Measurements from ENCODE around the gene SART1.
"Not testable (repeated sequence)": the region's sequence is repeated elsewhere in the genome, so short reads cannot be mapped to it uniquely, and the experiment has no call there.

Gene SART1

DNA sequence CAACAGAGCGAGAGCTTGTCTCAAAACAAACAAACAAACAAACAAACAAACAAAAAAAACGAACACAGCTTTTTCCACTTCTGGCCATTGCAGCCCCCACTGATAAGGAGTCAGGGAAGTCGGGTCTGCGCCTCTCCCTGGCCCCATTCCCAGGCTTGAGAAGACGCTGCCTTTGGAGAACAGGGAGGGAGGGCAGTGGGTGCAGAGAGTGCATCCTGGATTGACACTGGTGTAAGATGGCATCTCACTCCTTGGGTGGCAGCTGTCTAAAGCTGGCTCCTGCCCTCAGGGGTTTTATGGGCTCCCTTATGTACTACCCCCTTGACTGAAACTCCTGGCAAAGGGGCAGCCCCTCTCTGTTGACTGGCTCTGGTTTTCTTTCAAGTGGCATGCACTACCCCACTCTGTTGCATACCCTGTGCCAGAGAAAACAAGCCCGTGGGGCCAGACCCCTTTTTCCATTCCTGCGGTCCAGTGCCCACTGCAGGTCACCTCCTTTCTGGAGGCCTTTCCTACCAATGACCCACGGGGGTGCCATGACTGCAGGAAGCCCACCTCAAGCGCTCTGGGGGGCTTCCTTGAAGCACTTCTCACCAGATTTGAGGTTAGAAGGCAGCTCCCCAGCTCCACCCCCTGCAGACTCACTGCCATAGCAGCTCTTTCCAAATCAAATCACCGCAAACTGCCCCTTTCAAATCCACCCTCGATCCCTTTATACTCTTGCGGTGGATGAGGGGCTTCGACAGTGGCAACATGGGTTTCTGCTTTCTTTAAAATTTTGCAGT, 29.6 kb upstream of the SART1 start:
- no peak for DNase-seq

DNA sequence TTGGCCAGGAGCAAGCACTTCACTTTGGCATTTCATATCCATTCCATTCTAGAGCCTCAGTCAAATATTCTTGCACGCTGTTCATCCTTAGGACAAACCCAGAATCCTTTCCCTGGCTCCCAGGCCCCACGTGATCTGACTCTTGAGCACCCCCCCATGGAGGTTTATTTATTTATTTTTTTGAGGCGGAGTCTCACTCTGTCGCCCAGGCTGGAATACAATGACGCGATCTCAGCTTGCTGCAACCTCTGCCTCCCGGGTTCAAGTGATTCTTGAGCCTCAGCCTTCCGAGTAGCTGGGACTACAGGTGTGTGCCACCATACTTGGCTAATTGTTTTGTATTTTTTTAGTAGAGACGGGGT, 29.0 kb upstream of the SART1 start:
- DNase-seq = no peak

DNA sequence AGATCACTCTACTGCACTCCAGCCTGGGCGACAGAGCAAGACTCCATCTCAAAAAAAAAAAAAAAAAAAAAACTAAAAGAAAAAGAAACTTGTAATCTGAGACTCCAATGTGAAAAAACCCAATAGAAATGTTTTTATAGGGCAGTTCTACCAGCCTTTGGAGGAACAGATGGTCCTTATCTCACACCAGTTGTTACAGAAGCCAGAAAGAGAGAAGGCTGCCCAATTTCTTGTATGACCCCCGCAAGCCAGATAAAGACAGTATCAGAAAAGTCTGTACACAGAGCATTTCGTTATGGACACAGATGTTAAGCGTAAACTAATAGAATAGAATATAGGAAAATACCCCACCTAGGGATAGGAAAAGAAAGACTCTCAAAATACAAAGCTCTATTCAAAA, 27.5 kb upstream of the SART1 start:
- no peak for DNase-seq

DNA sequence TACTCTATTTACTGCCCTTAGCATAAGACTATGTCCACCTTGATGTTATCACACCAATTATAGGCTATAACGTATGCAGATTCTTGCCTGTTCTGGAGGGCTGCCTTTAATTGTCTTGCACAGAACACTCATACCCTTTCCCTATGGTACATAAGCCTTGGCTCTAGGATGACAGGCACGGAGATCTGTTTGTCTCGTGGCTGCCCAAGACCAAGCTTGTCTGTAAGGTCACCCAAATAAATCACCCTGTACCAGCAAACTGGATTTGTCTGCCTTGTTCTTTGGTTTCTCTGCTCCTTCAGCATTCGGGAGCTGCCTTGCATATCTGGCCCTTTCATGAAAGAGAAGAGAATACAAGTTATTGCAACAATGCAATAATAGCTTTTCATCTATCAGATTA, 23.8 kb upstream of the SART1 start:
- DNase-seq = no peak

DNA sequence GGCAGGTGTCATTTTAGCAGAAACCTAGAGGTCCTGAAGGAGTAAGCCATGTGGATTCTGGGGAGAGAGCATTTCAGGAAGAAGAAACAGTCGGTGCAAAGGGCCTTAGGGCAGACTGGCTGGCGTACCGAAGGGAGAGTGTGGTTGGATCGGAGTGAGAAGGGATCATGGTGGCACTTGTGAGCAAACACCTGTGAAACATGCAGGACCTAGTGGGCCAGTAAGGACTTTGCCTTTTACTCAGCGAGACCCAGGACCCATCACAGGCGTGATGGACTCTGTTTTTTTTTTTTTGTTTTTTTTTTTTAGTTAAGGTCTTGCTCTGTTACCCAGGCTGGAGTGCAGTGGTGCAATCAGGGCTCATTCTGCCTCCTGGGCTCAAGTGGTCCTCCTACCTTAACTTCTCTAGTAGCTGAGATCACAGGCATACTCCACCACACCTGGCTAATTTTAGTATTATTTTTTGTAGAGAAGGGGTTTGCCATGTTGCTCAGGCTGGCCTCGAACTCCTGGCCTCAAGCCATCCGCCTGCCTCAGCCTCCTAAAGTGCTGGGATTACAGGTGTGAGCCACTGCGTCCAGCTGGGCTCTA, 19.7 kb upstream of the SART1 start:
- DNase-seq = no peak

DNA sequence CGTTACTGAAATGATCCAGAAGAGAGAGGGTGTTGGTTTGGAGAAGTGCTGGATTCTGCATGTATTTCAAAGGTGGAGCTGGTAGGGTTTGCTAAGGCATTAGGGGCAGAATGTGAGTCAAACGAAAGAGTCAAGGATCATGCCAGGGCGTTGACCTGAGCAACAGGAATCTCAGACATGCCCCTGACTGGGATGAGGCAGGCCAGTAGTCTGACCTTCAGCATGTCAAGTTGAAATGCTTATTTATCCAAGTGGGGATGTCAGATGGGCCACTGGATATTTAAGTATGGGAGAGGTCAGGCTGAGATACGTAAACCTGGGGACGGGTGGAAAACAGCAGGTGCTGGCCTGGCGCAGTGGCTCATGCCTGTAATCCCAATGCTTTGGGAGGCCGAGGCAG, 19.0 kb upstream of the SART1 start:
- no peak for DNase-seq

DNA sequence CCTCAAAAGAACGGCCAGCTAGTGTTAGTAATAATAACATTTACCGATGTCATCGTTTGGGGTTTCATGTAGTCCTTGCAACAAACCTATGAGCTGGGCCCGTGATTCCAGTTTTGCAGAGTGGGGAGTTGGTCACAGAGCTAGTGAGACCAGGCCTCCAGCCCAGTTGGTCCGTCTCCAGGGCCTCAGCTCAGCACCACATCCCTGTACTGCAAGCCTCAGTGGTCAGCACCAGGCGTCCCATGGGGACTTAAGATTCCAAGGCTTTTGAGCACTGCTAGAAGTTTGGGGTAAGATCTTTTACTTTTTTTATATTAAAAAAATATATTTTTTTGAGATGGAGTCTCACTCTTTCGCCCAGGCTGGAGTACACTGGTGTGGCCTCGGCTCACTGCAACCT, 17.3 kb upstream of the SART1 start:
- DNase-seq = no peak

DNA sequence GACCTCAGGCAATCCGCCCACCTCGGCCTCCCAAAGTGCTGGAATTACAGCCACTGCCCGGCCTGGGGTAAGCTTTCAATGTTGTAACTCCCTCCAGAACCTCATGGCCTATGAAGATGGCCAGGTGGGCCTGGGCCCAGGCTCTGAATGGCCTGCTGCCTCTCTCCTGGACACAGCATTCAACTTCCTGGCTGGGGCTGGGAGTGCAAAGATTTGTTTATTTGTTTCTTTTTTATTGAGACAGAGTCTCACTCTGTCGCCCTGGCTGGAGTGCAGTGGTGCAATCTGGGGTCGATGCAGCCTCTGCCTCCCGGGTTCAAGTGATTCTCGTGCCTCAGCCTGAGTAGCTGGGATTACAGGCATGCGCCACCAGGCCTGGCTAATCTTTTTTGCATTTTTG, 16.8 kb upstream of the SART1 start:
- no peak for DNase-seq

DNA sequence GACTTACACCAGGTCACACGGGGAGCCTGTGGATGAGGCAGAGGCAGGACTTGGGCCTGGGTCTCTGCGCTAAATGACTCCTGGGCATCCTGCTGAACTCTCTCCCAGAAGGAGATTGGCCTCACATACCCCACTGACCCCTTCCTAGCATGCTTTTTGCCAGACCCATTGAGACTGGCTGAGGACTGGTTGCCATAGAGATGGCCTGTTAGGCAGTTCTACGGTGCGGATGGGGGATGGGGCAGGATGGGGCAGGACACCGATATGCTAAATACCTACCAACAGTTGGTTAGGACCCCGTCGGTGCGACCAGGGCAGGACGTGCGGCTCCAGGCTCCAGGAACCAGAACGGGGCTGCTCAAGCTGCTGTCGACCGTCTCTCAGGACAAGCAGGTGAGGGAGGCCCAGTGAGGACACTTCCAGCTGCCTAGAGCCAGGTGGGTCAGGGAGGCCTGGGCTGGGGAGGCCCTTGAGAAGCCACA, 16.1 kb upstream of the SART1 start, which contains the start of gene TSGA10IP:
Gene TSGA10IP, plus strand, starts transcription at position 51 of the 482 bp plus-strand sequence. Its CDS starts 196 bp downstream, at position 247.
- no peak for DNase-seq

DNA sequence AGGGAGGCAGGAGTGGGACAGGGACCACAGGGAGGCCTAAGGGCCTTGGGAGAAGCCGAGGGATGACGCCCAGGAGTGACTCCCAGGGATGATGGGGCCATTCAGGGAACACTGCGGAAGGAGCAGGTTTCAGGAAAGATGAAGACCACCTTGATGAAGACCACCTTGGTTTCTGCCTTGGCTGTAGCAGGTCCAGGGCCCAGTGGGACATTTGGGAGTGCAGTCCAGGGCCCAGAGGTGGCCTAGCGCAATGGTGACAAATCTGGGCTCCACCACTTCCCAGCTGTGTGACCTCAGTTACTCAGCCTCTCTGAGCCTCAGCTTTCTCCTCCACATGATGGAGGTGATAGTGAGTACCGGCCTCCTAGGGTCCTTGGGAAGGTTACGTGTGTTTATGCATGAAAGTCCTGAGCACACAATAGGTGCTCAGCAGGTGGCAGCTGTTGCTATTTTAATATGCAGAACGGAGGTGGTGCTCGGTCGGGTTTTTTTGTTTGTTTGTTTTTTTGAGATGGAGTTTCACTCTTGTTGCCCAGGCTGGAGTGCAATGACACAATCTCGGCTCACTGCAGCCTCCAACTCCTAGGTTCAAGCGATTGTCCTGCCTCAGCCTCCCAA, 15.5 kb upstream of the SART1 start:
- DNase-seq = no peak

DNA sequence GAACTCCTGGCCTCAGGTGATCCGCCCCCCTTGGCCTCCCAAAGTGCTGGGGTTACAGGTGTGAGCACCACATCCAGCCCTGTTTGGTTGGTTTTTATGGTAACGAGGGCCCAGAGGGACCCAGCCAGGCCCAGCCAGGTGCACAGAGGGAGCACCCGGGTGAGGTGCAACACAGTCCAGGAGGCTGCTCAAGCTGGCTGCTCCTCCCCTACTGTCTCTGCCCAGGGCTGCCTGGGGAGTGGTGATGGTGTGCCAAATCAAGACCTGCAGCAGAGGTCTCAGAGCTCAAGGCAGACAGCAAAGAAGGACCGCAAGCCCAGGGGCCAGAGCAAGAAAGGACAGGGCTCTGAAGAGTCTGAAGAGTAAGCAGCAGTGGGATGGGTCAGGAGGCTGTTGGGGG, 14.9 kb upstream of the SART1 start:
- no peak for DNase-seq

DNA sequence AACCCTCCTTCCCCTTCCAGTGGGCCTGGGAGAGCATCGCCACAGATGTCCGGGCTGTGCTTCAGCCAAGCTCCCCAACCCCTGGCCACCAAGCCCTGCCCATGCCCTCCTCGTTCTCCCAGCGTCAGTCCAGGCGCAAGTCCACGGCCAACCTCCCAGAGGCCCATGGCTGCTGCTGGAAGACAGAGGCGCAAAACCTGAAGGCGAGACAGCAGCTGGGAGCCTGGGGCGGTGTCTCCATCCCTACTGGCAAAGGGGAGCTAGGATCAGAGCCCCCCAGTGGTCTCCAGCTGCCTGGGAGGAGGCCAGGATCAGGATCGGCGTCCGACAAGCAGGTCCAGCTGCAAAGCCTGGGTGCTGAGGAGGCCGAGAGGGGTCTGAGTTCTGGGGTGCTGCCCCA, 14.4 kb upstream of the SART1 start:
- no peak for DNase-seq

DNA sequence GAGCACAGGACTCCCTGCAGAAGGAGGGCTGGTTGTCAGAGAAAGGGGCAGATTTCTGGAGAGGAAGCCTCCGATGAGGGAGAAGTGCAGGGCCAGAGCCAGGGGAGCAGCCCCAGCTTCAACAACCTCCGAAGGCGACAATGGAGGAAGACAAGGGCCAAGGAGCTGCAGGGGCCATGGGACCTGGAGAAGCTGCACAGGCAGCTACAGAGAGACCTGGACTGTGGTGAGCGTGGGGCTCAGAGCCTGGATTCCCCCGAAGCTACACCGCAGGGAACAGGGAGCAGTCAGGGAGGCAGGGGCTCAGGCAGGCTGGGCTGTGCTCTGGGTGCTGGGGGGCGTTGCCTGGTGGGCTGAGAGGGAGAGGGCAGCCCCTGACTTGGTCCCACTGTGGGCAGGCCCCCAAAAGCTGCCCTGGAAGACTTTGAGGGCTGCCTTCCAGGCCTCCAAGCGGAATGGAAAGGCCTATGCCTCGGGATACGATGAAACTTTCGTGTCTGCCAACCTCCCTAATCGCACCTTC, 13.9 kb upstream of the SART1 start:
- DNase-seq = no peak

DNA sequence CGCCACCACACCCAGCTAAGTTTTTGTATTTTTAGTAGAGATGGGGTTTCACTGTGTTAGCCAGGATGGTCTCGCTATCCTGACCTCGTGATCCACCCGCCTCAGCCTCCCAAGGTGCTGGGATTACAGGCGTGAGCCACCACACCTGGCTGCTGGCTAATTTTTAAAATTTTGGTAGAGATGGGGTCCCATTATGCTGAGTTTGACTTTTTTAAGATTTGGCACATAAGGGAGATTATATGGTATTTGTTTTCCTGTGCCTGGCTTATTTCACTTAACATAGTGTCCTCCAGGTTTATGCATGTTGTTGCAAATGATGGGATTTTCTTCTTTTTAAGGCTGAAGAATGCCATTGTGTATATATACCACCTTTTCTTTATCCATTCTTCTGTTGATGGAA, 10.8 kb upstream of the SART1 start:
- DNase-seq = not testable (repeated sequence)

DNA sequence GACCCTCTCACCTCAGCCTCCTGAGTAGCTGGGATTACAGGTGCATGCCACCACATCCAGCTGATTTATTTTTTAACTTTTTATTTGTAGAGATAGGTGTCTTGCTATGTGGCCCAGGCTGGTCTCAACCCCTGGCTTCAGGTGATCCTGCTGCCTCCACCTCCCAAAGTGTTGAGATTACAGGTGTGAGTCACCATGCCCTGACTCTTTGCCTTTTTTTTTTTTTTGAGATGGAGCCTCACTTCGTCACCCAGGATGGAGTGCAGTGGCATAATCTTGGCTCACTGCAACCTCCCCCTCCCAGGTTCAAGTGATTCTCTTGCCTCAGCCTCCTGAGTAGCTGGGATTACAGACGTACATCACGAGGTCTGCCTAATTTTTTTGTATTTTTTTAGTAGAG, 9.9 kb upstream of the SART1 start:
- not testable (repeated sequence) for DNase-seq

DNA sequence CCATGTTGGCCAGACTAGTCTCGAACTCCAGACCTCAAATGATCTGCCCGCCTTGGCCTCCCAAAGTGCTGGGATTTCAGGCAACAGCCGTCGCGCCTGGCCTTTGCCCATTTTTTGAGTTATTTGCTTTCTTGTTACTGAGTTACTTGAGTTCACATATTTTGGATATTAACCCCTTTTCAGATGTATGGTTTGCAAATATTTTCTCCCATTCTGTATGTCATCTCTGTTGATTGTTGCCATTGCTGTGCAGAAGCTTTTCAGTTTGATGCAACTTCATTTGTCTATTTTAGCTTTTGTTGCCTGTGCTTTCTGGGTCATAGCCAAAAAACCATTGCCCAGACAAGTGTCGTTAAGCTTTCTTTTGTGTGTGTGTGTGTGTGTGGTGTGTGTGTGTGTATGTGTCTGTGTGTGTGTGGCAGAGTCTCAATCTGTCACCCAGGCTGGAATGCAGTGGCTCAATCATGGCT, 9.4 kb upstream of the SART1 start:
- DNase-seq = no peak

DNA sequence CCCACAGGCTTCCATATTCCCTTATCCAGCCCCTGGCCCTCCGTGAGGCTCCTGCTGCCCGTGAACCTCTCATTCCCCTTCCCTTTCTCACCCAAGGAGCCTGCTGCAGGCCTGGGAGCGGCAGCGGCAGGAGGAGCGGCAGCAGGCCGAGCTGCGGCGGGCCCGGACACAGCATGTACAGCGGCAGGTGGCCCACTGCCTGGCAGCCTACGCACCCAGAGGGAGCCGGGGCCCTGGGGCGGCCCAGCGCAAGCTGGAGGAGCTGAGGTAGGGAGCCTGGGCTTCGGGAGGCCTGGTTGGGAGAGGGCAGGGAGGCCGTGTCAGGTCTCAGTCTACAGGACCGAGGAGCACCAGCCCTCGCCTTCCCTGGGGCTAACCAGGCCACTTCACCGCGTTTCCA, 8.1 kb upstream of the SART1 start:
- no peak for DNase-seq

DNA sequence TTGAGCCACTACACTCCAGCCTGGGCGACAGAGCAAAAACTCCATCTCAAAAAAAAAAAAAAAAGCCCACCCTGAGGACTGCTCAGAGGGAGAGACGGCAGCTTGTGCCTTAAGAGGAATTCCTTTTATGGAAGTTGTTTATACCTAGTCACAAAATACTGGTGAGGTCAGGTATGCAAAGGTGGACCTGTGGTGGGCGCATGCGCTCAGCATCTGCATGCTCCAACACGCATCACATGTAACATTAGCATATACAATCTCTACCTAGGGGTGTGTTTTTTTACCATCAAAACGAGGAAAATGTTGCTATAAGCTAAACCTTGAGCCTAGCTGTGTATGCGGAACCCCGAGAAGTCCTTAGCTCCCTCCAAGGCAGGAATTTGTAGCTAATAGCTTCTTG, 6.8 kb upstream of the SART1 start:
- no peak for DNase-seq

DNA sequence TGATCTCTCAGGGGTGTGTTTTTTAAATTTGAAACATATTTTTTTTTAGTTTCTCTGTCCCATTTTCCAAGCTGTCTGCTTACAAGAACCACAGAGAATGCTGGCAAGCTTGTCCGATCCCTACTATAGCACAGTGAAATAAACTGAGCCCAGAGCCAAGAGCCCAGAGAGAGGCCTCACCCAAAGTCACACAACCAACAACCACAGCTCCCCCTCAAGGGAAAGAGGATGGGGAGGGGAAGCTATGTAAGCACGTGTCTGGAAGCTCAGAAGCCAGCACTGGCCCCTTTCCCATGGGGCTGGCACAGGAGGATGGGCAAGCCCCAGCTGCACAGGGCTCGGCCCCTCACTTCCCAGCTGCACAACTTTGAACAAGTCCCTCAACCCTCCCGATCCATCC, 3.2 kb upstream of the SART1 start:
- DNase-seq = no peak

DNA sequence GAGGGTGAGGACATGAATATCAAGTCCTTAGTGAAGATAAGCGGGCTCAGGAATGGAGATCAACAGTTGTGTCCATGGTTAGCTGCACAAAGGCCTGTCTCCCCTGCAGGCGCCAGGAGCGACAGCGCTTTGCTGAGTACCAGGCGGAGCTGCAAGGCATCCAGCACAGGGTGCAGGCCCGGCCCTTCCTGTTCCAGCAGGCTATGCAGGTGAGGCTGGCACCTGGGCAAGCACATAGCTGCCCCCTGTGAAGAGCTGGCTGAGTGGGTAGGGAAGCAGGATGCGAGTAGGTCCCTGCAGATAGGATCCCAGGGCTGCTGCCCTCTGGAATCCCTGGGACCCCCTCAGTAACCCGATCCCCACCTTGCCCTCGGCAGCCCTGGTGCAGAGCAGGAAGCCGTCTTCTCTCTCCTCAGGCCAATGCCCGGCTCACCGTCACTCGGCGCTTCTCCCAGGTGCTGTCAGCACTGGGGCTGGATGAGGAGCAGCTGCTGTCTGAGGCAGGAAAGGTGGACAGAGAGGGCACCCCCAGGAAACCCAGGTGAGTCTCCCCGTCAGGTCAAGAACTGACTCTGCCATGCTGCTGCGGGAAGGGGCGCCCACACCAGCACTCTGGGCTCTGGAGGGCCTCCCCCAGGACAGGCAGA, 2.6 kb upstream of the SART1 start:
- no peak for DNase-seq

DNA sequence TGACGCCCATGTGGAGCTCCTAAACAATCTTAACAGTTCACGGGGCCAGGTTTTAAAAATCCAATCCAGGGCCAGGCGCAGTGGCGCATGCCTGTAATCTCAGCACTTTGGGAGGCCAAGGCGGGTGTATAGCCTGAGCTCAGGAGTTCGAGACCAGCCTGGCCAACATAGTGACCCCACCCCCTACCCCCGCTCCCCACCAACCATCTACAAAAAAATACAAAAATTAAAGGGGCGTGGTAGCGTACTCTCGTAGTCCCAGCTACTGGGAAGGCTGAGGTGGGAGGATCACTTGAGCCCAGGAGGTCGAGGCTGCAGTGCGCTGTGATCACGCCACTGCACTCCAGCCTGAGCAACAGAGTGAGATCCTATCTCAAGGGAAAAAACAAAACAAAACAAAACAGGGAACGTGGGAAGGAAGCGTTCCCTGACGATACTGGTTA, 689 bp upstream of the SART1 start:
- no peak for DNase-seq

DNA sequence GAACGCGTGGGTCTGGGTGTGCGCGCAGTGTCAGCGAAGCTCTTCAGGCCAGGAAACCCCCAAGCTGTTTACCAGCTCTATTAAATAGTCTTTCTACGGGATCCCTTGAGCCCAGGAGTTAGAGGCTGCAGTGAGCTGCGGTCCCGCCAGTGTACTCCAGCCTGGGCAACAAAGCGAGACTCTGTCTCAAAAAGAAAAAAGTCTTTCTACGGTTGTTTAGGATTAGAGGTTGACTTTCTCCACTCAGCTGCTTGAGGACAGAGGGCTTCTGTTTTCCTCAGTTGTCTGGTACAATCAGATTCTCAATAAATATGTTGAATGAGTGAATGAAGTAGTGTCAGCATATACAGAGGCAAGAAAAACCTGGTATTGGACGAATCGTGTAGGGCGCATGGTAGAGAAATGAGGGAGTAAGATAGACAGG, 619 bp downstream of the SART1 start:
- no peak for DNase-seq

DNA sequence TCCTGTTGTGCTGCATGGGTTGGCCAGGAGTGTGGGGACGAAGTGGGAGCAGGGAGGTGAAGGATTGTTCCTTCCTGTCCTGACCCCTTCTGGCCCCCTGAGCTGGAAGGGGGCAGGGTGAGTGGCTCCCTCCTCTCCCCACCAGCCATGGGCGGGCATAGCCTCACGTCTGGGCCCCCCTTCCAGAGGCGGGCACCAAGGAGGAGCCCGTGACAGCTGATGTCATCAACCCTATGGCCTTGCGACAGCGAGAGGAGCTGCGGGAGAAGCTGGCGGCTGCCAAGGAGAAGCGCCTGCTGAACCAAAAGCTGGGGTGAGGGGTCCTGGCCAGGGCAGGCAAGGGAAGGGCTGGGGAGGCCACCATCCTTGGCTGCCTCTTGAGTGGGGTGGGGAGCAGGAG, 3.4 kb downstream of the SART1 start:
- no peak for DNase-seq
